ENCODE data around the gene AOPEP. TPM values are rescaled to one million over a fixed set of nuclear protein-coding genes. Genes with fewer than 3 reads are reported as not detected.

AOPEP gene
- total RNA-seq, 4 donors from 2014 or later: 126 to 216 (median 136) TPM

DNA sequence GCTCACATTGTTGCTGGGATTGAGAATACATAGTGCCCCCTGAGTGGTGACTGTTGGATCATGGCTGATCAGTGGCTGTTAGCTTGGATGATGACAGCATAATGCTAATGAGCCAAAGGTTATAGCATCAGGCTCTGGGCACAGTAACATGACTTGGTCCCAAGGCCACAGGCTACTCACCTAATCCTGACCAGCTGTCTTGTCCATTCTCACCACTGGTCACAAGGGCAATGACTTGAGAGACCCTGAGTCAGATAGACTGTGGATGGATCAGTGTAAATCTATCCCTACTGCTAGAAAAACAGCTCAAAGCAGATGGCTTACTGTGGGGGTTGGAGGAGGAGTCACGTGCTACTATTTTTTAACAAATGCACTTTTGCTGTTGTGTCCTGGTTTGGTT is 74.7 kb downstream of the AOPEP start:
- TF ChIP-seq POLR2A (IDR thresholded peaks at IDR 0.05): no peak
- TF ChIP-seq, protein P1, sequence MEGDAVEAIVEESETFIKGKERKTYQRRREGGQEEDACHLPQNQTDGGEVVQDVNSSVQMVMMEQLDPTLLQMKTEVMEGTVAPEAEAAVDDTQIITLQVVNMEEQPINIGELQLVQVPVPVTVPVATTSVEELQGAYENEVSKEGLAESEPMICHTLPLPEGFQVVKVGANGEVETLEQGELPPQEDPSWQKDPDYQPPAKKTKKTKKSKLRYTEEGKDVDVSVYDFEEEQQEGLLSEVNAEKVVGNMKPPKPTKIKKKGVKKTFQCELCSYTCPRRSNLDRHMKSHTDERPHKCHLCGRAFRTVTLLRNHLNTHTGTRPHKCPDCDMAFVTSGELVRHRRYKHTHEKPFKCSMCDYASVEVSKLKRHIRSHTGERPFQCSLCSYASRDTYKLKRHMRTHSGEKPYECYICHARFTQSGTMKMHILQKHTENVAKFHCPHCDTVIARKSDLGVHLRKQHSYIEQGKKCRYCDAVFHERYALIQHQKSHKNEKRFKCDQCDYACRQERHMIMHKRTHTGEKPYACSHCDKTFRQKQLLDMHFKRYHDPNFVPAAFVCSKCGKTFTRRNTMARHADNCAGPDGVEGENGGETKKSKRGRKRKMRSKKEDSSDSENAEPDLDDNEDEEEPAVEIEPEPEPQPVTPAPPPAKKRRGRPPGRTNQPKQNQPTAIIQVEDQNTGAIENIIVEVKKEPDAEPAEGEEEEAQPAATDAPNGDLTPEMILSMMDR (IDR thresholded peaks at IDR 0.05): no peak
- WGBS, 2 donors: 94% methylated on average over 1 of the region's 1 CpG
- Histone ChIP-seq H3K36me3 (no peaks in the 10 kb centered on the region), H3K4me3 (replicated peaks in 1 of 3) (no peak overlapping the region), H3K9me3 (no peaks in the 10 kb centered on the region), H3K27ac (peak overlapping the region in 1 of 3 donors; percentile 45), H3K4me1 (peaks cover 0 to 18% of the 10 kb centered on the region in 2 donors), H3K27me3 (no peaks in the 10 kb centered on the region)
- intact Hi-C loops (cut with DNase I): no loop called here
- DNase-seq: no peak

DNA sequence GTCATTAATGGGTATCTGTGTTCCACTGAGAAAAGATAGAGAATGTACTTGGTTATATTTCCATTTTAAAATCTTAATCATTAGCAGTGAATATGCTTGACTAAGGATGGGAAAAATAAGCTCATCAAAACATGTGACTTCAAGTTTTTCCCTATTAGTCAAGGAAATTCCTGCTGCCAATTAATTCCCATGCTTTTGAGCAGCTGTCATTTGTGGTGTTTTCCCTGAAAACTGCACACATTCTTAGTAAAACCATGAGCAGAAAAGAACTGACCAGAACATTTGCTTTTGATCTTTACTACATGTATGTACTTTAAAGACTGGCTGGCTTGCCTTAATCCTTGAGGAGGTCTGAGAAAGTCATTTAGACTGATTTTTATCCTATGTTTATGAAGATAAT is 75.2 kb downstream of the AOPEP start:
- H3K4me3 ChIP-seq (replicated peaks in 1 of 3): no peak overlapping the region
- H3K9me3 ChIP-seq: no peaks in the 10 kb centered on the region
- no peak for DNase-seq
- H3K4me1 ChIP-seq: peaks cover 0 to 18% of the 10 kb centered on the region in 2 donors
- H3K27ac ChIP-seq: no peak overlapping the region
- H3K36me3 ChIP-seq: no peaks in the 10 kb centered on the region
- no peaks in the 10 kb centered on the region for H3K27me3 ChIP-seq
- intact Hi-C loops (cut with DNase I): no loop called here
- TF ChIP-seq, protein P1 (IDR thresholded peaks at IDR 0.05): no peak
- no peak for TF ChIP-seq POLR2A (IDR thresholded peaks at IDR 0.05)

DNA sequence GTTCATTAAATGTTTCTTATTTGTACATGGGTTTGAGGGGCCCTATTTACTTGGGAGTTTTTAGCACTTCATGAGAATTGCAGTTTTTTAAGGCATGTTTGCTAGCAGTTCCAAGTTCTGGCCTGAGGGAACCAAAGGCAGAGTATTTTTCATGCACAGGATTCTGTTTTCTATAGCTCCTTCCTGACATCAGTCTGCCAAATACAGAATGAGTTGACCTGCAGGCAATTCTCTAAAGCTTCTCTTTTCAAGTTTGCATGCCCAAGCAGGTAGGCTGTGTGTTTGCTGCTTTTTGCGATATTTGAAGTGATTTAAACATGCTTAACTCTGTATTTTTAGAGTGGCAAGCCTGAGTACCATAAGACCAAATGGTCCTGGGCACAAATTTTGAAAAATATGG is 75.8 kb downstream of the AOPEP start:
- 85 to 96% methylated on average over 1 of the region's 1 CpG for WGBS, 2 donors
- intact Hi-C loops (cut with DNase I): no loop called here
- Histone ChIP-seq H3K27me3 (no peaks in the 10 kb centered on the region), H3K36me3 (no peaks in the 10 kb centered on the region), H3K4me1 (peaks cover 0 to 16% of the 10 kb centered on the region in 2 donors), H3K4me3 (replicated peaks in 1 of 3) (no peak overlapping the region), H3K27ac (no peak overlapping the region), H3K9me3 (no peaks in the 10 kb centered on the region)
- DNase-seq: no peak
- TF ChIP-seq POLR2A (IDR thresholded peaks at IDR 0.05): no peak
- TF ChIP-seq, protein P1 (IDR thresholded peaks at IDR 0.05): no peak

DNA sequence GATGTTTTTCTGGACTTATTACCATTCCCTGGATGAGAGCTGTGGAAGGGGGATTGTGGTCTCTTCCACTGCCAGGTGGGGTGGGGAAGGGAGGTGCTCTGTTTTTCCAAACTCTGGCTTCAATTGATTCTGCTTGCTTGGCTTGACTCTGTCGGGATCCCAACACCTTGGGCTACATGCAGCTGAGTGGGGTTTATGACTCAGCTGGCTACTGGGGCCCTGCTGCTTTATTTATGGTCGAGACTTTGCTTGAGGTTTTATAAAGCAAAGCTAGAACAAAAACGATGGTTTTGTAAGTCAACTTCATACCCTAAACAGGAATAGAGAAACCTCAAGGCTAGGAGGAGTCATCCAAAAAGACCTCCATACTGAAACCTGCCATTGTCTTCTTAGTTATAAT is 76.3 kb downstream of the AOPEP start:
- H3K4me3 ChIP-seq (replicated peaks in 1 of 3): no peak overlapping the region
- intact Hi-C loops (cut with DNase I): no loop called here
- no peak for DNase-seq
- no peaks in the 10 kb centered on the region for H3K27me3 ChIP-seq
- TF ChIP-seq POLR2A (IDR thresholded peaks at IDR 0.05): no peak
- TF ChIP-seq, protein P1 (IDR thresholded peaks at IDR 0.05): no peak
- whole genome bisulfite sequencing, 2 donors: 87 to 95% methylated on average over 3 of the region's 3 CpGs
- no peak overlapping the region for H3K27ac ChIP-seq
- no peaks in the 10 kb centered on the region for H3K36me3 ChIP-seq
- peaks cover 0 to 19% of the 10 kb centered on the region in 2 donors for H3K4me1 ChIP-seq
- no peaks in the 10 kb centered on the region for H3K9me3 ChIP-seq

DNA sequence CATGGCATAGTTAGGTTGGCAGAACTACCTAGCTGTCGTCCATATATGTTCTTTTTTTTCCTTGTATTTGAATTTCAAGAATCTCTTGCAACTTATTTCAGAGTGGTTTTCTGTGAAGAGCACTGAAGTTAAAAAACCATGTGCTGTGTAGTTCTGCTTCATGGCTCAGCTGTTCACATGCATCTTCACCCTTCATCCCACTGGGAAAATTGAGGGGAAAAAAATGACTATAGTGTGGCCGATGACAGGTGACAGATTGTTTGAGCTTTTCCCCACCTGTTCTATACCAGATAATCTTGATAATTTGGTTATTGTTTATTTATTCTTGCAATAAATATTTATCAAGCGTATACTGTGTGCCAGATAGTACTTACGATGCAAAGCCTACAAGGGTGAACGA is 77.8 kb downstream of the AOPEP start:
- no peak for DNase-seq
- 92% methylated on average over 5 of the region's 5 CpGs for WGBS, 2 donors
- Histone ChIP-seq H3K4me3 (replicated peaks in 1 of 3) (no peak overlapping the region), H3K27ac (no peak overlapping the region), H3K9me3 (no peaks in the 10 kb centered on the region), H3K4me1 (peaks cover 4 to 24% of the 10 kb centered on the region in 2 donors), H3K27me3 (no peaks in the 10 kb centered on the region), H3K36me3 (no peaks in the 10 kb centered on the region)
- no peak for TF ChIP-seq POLR2A (IDR thresholded peaks at IDR 0.05)
- TF ChIP-seq, protein P1 (IDR thresholded peaks at IDR 0.05): no peak
- intact Hi-C loops (cut with DNase I): no loop called here

Measured in thyroid gland (tissue), 4 donors.